ENCODE data around the gene RSPH10B2. TPM values are rescaled to one million over a fixed set of nuclear protein-coding genes. Genes with fewer than 3 reads are reported as not detected.
"Not testable (repeated sequence)": the region's sequence is repeated elsewhere in the genome, so short reads cannot be mapped to it uniquely, and the experiment has no call there.

The RSPH10B2 gene
- total and polyA plus RNA-seq, 2 of the 13 experiments (the other 11 are each of a cell fraction or from before 2014, with no cell fraction given) = 0.31 TPM; not detected in 1

DNA sequence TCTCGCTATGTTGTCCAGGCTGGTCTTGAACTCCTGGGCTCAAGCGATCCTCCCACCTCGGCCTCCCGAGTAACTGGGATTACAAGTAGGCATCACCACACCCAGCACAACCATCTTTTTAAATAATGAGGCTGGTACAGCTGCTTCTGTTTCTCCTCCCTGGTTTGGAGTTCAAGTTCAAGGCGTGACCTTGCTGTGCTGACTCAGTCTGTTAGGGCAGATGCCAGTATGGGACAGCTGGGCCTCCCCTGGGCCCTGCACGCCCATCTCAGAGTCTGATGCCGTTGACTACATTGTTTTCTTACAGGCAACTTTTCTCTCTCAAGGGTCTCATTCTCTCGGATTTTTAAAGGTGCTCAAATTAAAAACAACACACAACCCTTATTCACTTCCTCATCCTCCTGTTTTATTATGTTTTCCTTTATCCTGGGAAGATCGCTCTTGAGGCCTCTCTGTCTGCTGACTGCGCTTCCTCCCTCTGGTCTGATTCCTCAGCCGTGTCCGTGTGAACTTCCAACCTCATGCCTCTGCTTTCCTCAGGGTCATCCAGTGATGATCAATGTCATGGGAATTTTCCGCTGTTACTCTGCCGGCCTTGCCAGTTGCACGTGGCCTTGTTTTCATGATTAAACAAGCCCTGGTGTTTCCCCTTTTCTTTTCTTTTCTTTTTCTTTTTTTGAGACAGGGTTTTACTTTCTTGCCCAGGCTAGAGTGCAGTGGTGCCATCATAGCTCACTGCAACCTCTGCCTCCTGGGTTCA lies 38.4 kb downstream of the RSPH10B2 start (continued):
- peak; percentile 54 for TF ChIP-seq ARID5B (CRISPR knock-in tag; IDR thresholded peaks at IDR 0.05)
- peak; percentile 21; the same call in 1 of the 2 replicates for TF ChIP-seq JUNB (CRISPR knock-in tag; IDR thresholded peaks at IDR 0.05; ENCODE audit: borderline replicate concordance)
- peak; percentile 88 for TF ChIP-seq MNT (IDR thresholded peaks at IDR 0.05)
- 0 out of 2 replicates have a peak, but pooled peaks have one; percentile 18 for TF ChIP-seq RXRA (CRISPR knock-in tag; IDR thresholded peaks at IDR 0.05)
- TF ChIP-seq SKI (IDR thresholded peaks at IDR 0.05; ENCODE audit: partially characterized antibody) = peak; percentile 23
- TF ChIP-seq BCL6 (CRISPR knock-in tag; IDR thresholded peaks at IDR 0.05) = peak; percentile 40; the same call in 1 of the 2 replicates
- TF ChIP-seq NR2F1 (CRISPR knock-in tag; IDR thresholded peaks at IDR 0.05) = 0 out of 4 replicates have a peak, but pooled peaks of 1 of the 2 experiments have one; percentile 13
- not testable (repeated sequence) for TF ChIP-seq FOXA1 (IDR thresholded peaks at IDR 0.05)
- TF ChIP-seq FOXA1 (CRISPR knock-in tag; IDR thresholded peaks at IDR 0.05) = 0 out of 2 replicates have a peak, but pooled peaks have one; percentile 8
- 0 out of 2 replicates have a peak, but pooled peaks have one; percentile 13 for TF ChIP-seq ELF3 (CRISPR knock-in tag; IDR thresholded peaks at IDR 0.05)
- peak; percentile 78 for TF ChIP-seq FOSL2 (CRISPR knock-in tag; IDR thresholded peaks at IDR 0.05)
- TF ChIP-seq, protein P1, sequence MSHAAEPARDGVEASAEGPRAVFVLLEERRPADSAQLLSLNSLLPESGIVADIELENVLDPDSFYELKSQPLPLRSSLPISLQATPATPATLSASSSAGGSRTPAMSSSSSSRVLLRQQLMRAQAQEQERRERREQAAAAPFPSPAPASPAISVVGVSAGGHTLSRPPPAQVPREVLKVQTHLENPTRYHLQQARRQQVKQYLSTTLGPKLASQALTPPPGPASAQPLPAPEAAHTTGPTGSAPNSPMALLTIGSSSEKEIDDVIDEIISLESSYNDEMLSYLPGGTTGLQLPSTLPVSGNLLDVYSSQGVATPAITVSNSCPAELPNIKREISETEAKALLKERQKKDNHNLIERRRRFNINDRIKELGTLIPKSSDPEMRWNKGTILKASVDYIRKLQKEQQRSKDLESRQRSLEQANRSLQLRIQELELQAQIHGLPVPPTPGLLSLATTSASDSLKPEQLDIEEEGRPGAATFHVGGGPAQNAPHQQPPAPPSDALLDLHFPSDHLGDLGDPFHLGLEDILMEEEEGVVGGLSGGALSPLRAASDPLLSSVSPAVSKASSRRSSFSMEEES (CRISPR knock-in tag; IDR thresholded peaks at IDR 0.05) = peak; percentile 34; the same call in 1 of the 2 replicates
- TF ChIP-seq MAX (IDR thresholded peaks at IDR 0.05) = peak; percentile 38; the same call in 1 of the 2 replicates
- peak; percentile 41; the same call in 1 of the 2 replicates for TF ChIP-seq SPEN (CRISPR knock-in tag; IDR thresholded peaks at IDR 0.05; ENCODE audit: low read depth)
- TF ChIP-seq FOXK2 (IDR thresholded peaks at IDR 0.05) = peak; percentile 72; the same call in 1 of the 2 replicates
- TF ChIP-seq, protein P2, sequence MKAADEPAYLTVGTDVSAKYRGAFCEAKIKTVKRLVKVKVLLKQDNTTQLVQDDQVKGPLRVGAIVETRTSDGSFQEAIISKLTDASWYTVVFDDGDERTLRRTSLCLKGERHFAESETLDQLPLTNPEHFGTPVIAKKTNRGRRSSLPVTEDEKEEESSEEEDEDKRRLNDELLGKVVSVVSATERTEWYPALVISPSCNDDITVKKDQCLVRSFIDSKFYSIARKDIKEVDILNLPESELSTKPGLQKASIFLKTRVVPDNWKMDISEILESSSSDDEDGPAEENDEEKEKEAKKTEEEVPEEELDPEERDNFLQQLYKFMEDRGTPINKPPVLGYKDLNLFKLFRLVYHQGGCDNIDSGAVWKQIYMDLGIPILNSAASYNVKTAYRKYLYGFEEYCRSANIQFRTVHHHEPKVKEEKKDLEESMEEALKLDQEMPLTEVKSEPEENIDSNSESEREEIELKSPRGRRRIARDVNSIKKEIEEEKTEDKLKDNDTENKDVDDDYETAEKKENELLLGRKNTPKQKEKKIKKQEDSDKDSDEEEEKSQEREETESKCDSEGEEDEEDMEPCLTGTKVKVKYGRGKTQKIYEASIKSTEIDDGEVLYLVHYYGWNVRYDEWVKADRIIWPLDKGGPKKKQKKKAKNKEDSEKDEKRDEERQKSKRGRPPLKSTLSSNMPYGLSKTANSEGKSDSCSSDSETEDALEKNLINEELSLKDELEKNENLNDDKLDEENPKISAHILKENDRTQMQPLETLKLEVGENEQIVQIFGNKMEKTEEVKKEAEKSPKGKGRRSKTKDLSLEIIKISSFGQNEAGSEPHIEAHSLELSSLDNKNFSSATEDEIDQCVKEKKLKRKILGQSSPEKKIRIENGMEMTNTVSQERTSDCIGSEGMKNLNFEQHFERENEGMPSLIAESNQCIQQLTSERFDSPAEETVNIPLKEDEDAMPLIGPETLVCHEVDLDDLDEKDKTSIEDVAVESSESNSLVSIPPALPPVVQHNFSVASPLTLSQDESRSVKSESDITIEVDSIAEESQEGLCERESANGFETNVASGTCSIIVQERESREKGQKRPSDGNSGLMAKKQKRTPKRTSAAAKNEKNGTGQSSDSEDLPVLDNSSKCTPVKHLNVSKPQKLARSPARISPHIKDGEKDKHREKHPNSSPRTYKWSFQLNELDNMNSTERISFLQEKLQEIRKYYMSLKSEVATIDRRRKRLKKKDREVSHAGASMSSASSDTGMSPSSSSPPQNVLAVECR (CRISPR knock-in tag; IDR thresholded peaks at IDR 0.05; ENCODE audit: borderline replicate concordance) = peak; percentile 33; the same call in 1 of the 2 replicates
- peak; percentile 67; the same call in 1 of the 2 replicates for TF ChIP-seq FOXK1 (CRISPR knock-in tag; IDR thresholded peaks at IDR 0.05; ENCODE audit: borderline replicate concordance, low read depth)

Data from HepG2 (cell line).